GM10266 (cell line): ENCODE data around the gene DNAJB7.
"Not testable (repeated sequence)": the region's sequence is repeated elsewhere in the genome, so short reads cannot be mapped to it uniquely, and the experiment has no call there.

Experiments used
- DNase-seq: peaks from one replicate; pipeline ENCODE4 v3.0.0; 2012; ENCODE audit errors: extremely low spot score
- TF ChIP-seq, protein P1 (sequence below): IDR thresholded peaks from 2 replicates; pipeline ENCODE4 v1.5.1; 2012; ENCODE audit warnings: mild to moderate bottlenecking, low read depth; ENCODE audit not compliant: control insufficient read depth, insufficient read depth; ENCODE audit errors: missing control alignments

Gene DNAJB7

DNA sequence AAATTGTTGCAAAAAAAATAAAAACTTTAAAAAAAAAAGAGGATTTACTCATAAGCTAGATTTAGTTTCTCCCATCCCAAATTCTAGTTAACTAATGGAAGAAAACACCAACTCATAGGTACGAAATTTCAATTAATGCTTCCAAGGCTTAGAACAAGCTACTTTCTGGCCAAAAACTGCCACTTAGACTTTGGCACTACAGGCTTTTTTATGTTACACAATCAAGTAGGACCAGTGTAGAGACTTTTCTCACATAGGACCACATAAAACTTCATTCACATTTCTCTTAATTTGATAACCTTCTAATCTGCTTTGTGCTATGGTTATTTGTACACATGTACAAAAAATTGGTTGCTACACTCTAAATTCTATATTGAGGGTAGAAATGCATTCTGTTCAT is 8.6 kb downstream of the DNAJB7 start:
- no peak for DNase-seq
- TF ChIP-seq, protein P1, sequence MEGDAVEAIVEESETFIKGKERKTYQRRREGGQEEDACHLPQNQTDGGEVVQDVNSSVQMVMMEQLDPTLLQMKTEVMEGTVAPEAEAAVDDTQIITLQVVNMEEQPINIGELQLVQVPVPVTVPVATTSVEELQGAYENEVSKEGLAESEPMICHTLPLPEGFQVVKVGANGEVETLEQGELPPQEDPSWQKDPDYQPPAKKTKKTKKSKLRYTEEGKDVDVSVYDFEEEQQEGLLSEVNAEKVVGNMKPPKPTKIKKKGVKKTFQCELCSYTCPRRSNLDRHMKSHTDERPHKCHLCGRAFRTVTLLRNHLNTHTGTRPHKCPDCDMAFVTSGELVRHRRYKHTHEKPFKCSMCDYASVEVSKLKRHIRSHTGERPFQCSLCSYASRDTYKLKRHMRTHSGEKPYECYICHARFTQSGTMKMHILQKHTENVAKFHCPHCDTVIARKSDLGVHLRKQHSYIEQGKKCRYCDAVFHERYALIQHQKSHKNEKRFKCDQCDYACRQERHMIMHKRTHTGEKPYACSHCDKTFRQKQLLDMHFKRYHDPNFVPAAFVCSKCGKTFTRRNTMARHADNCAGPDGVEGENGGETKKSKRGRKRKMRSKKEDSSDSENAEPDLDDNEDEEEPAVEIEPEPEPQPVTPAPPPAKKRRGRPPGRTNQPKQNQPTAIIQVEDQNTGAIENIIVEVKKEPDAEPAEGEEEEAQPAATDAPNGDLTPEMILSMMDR = no peak

GRCh38 chr22:40845816-40846215 is 16.1 kb downstream of the DNAJB7 start:
- not testable (repeated sequence) for DNase-seq

- DNase-seq = no peak
Measured at GRCh38 chr22:40844951-40845350, 17.0 kb downstream of the DNAJB7 start.

GRCh38 chr22:40838486-40838885 is 23.4 kb downstream of the DNAJB7 start:
- TF ChIP-seq, protein P1 = no peak

More at GRCh38 chr22:40844951-40845350, 17.0 kb downstream of the DNAJB7 start:
- TF ChIP-seq, protein P1 = no peak

DNA sequence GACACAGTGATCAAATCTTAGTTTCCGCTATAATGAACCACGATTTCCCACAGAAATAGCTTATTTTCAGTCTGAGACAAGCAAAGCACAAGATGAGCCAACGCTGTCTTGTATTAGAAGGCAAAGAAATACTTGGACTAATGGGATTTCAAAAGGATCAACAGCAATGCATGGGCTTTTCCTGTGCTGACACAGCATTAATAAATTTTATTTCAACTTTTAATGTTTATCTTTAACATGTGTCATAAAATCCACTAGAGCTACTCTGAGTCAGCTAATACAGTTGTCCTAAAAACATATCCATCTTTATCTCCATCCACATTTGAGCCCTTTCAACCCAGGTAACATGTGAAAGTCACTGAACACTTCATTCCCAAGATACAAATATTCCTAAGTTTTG is 27.3 kb downstream of the DNAJB7 start:
- TF ChIP-seq, protein P1 = no peak
- DNase-seq = no peak

More at GRCh38 chr22:40838486-40838885, 23.4 kb downstream of the DNAJB7 start:
- no peak for DNase-seq

- TF ChIP-seq, protein P1 = no peak
- DNase-seq = no peak
Measured at GRCh38 chr22:40829131-40829530, 32.8 kb downstream of the DNAJB7 start.

DNA sequence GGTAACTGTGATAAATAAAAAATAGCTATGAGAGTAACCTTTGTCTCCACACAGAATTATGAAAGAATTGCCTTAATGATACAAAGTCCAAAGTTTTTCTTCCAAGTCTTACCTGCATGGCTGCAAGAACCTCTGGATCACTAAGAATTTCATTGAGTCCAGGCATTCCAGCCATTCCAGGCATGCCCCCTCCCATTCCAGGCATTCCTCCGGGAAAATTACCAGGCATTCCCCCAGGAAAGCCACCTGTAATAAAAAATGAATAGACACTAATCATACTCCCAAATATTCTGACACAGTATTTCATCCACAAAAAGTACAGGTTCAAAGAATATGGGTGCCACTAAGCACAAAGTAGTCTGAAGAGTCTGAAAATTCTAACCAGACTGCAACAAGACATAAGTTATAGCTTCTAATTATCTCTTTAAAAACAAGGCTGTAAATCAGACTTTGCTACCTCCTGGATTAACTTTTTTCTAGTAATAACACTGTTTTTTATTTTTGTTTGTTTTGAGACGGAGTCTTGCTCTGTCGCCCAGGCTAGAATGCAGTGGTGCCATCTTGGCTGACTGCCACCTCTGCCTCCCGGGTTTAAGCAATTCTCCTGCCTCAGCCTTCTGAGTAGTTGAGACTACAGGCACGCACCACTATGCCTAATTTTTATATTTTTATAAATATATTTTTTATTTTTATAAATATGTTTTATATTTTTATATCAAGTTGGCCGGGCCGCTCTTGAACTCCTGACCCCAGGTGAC is 34.8 kb downstream of the DNAJB7 start:
- no peak for DNase-seq
- TF ChIP-seq, protein P1 = no peak

DNA sequence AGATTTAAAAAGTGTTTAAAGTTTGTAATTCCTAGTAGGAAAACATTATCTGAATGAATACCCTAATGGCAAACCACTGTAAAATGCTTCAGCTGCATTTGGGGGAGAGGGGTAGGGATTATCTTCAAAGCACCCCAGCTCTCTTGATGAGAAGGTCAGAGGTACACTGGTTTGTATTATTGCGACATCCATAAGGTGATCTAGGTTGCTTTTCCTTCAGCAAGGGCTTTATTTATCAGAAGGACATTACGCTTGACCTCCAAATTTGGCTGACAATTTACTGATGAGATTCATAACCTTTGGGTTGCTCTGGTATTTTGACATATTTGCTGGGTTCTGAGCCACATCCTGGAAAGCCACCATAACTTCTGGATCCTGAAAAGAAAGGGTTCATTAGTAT is 35.6 kb downstream of the DNAJB7 start:
- not testable (repeated sequence) for DNase-seq
